ENCODE data around the gene RIT2. TPM values are rescaled to one million over a fixed set of nuclear protein-coding genes. Genes with fewer than 3 reads are reported as not detected.

Gene RIT2
- total and polyA plus RNA-seq, 3 donors from 2014 or later, result 0.82 TPM; not detected in 2

DNA sequence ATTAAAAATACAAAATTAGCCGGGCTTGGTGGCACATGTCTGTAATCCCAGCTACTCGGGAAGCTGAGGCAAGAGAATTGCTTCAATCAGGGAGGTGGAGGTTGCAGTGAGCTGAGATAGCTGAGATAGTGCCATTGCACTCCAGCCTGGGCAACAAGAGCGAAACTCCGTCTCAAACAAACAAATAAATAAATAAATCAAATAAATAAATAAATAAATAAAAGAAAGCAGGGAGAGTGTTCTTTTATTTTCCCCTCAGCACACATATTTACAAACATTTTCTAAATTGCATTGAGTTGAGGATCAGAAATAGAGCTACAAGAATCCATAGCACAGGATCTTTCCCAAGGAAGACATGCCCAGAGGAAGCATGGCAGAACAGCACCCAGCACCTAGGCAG lies 71.9 kb downstream of the RIT2 start:
- H3K4me1 ChIP-seq, result no peaks in the 10 kb centered on the region
- no peak overlapping the region for H3K27ac ChIP-seq
- H3K4me3 ChIP-seq, result no peak overlapping the region
- intact Hi-C loops (cut with DNase I; ENCODE audit: low total_unique reads), result no loop called here
- no peaks in the 10 kb centered on the region for H3K36me3 ChIP-seq (ENCODE audit: low read depth, missing control alignments)
- no peak for TF ChIP-seq POLR2A (IDR thresholded peaks at IDR 0.05)
- TF ChIP-seq, protein P1, sequence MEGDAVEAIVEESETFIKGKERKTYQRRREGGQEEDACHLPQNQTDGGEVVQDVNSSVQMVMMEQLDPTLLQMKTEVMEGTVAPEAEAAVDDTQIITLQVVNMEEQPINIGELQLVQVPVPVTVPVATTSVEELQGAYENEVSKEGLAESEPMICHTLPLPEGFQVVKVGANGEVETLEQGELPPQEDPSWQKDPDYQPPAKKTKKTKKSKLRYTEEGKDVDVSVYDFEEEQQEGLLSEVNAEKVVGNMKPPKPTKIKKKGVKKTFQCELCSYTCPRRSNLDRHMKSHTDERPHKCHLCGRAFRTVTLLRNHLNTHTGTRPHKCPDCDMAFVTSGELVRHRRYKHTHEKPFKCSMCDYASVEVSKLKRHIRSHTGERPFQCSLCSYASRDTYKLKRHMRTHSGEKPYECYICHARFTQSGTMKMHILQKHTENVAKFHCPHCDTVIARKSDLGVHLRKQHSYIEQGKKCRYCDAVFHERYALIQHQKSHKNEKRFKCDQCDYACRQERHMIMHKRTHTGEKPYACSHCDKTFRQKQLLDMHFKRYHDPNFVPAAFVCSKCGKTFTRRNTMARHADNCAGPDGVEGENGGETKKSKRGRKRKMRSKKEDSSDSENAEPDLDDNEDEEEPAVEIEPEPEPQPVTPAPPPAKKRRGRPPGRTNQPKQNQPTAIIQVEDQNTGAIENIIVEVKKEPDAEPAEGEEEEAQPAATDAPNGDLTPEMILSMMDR (IDR thresholded peaks at IDR 0.05), result no peak
- no peaks in the 10 kb centered on the region for H3K27me3 ChIP-seq
- 66 to 71% methylated on average over 4 of the region's 4 CpGs for WGBS, 2 donors
- no peaks in the 10 kb centered on the region for H3K9me3 ChIP-seq
- DNase-seq, result no peak

DNA sequence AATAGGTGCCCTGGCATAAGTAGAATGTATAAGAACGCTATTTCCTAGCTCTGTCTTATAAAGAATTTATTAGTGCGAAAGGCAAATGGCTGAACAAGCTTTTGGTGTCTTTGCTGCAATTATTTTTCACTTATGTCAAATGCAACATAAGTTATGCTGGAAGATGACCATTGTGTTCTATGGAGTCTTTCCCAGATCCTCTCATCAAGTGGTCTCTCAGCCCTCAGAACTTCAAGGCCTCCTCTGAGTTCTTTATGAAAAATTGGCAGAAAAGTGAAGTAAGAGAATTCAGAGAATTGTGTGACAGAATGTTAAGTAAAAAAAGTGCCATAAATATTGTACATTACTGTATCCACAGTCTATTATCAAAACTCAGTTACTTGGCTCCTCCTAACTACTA lies 75.2 kb downstream of the RIT2 start:
- Histone ChIP-seq H3K36me3 (ENCODE audit: low read depth, missing control alignments) (no peaks in the 10 kb centered on the region), H3K4me1 (no peaks in the 10 kb centered on the region), H3K27me3 (no peaks in the 10 kb centered on the region), H3K9me3 (no peaks in the 10 kb centered on the region), H3K4me3 (no peak overlapping the region), H3K27ac (no peak overlapping the region)
- intact Hi-C loops (cut with DNase I; ENCODE audit: low total_unique reads), result no loop called here
- DNase-seq, result no peak
- WGBS, 2 donors, result 81 to 82% methylated on average over 2 of the region's 2 CpGs
- TF ChIP-seq, protein P1 (IDR thresholded peaks at IDR 0.05), result no peak
- no peak for TF ChIP-seq POLR2A (IDR thresholded peaks at IDR 0.05)

DNA sequence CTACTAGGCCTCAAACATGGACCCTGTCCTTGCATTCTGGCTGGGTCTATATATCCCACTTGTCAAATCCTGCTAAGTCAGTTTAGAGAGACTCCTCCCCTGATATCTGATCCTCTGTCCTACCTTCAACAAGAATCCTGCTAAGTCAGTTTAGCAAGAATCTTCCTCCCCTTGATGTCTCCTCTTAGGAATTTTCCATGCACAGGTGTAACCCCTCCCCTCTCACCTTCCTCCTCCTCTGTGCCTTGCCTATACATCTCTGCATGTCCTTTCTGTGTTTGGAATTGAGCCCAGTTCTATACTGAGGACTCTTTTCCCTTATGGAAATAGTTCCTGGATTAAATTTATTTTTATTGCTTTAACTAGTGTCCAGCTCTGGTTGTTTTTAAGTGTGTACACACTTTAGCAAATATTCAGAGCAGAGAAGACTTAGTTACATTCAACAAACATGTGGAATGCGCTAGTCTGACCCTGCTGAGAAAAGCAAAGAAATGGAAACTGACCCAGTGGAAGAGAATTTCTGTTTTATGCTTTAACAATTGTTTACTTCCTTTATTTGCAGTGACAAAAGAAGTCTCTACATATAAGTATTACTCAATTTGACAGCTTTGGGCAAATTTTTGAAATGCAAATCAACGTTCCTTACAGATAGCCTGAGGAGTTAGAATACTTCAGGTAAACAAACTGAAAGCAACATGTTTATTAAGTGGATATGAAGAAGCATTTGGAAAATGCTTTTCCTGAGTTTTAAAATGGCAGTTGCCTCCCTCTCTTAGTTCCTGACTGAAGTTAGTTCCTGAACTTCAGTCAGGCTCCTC lies 80.6 kb downstream of the RIT2 start:
- TF ChIP-seq, protein P1 (IDR thresholded peaks at IDR 0.05), result no peak
- no peak for TF ChIP-seq POLR2A (IDR thresholded peaks at IDR 0.05)
- Histone ChIP-seq H3K4me3 (no peak overlapping the region), H3K27ac (no peak overlapping the region), H3K9me3 (no peaks in the 10 kb centered on the region), H3K27me3 (no peaks in the 10 kb centered on the region), H3K4me1 (no peaks in the 10 kb centered on the region), H3K36me3 (ENCODE audit: low read depth, missing control alignments) (no peaks in the 10 kb centered on the region)
- 67 to 70% methylated on average over 2 of the region's 2 CpGs for WGBS, 2 donors
- no peak for DNase-seq
- intact Hi-C loops (cut with DNase I; ENCODE audit: low total_unique reads), result no loop called here

DNA sequence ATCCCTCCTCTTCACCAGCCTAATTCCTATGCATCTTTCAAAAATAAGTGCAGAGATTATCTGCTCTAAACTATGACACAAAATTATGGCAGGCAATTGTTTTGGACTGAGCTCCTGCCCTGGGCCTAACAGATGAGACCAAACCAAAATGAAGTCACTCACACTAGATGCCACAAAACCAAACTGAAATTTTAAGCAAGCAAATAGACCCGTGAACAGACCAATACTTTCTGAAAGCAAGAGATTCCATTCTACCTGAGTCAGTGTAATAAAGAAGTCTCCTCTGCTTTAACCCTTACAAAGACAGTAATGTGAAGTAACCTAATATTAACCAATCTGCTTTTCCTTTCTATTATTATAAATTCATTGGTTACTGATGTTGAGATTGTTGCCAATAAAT lies 84.3 kb downstream of the RIT2 start:
- no peaks in the 10 kb centered on the region for H3K27me3 ChIP-seq
- DNase-seq, result no peak
- TF ChIP-seq POLR2A (IDR thresholded peaks at IDR 0.05), result no peak
- TF ChIP-seq, protein P1 (IDR thresholded peaks at IDR 0.05), result no peak
- H3K4me3 ChIP-seq, result no peak overlapping the region
- H3K4me1 ChIP-seq, result no peaks in the 10 kb centered on the region
- no peaks in the 10 kb centered on the region for H3K36me3 ChIP-seq (ENCODE audit: low read depth, missing control alignments)
- no peaks in the 10 kb centered on the region for H3K9me3 ChIP-seq
- H3K27ac ChIP-seq, result no peak overlapping the region
- intact Hi-C loops (cut with DNase I; ENCODE audit: low total_unique reads), result no loop called here
- 86 to 100% methylated on average over 1 of the region's 1 CpG for whole genome bisulfite sequencing, 2 donors

DNA sequence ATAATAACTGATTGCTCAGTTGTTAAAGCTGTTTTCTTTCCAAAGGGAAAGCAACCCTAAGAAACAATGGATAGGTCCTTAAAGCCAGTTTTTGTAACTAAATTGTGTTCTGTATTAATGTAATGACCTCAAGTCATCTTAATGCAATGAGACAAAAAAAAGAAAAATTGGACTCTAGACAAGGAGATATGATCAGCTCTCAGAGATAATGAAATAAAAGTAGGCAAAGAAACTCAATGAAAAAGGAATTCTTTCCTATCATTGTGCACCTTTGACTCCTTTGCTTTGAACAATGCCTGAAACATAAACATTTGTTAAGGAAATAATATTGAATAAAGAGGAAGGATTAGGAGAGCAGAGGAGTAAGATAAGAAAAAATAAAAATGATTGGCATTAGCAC lies 86.1 kb downstream of the RIT2 start:
- H3K36me3 ChIP-seq (ENCODE audit: low read depth, missing control alignments), result no peaks in the 10 kb centered on the region
- H3K27ac ChIP-seq, result no peak overlapping the region
- DNase-seq, result no peak
- H3K27me3 ChIP-seq, result no peaks in the 10 kb centered on the region
- no peak overlapping the region for H3K4me3 ChIP-seq
- H3K9me3 ChIP-seq, result no peaks in the 10 kb centered on the region
- H3K4me1 ChIP-seq, result no peaks in the 10 kb centered on the region
- TF ChIP-seq, protein P1 (IDR thresholded peaks at IDR 0.05), result no peak
- intact Hi-C loops (cut with DNase I; ENCODE audit: low total_unique reads), result no loop called here
